Activated CD8-positive, alpha-beta memory T cell treated with anti-CD3 and anti-CD28 coated beads for 24 hours (primary cell): ENCODE results near the gene GCLM.
"Not testable (repeated sequence)": the region's sequence is repeated elsewhere in the genome, so short reads cannot be mapped to it uniquely, and the experiment has no call there.

Source experiments
- DNase-seq: peaks from one replicate; pipeline ENCODE4 v3.0.0-alpha.2; 2020

GCLM gene

DNA sequence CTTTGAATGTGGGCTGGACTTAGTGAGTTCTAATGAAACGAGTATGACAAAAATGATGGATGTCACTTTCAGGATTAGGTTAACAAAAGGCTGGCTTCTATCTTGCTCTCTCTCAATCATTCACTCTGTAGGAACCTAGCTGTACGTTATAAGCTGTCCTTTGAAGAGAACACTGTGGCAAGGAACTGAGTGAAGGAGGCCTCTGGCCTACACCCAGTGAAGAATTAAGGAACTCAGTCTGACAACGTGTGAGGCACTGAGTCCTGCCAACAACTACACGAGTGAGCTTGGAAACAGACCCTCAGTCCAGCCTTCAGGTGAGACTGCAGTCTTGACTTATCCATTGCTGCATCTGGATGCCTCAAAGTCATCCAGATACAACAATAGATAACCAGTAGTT is 27.0 kb downstream of the GCLM start:
- no peak for DNase-seq

DNA sequence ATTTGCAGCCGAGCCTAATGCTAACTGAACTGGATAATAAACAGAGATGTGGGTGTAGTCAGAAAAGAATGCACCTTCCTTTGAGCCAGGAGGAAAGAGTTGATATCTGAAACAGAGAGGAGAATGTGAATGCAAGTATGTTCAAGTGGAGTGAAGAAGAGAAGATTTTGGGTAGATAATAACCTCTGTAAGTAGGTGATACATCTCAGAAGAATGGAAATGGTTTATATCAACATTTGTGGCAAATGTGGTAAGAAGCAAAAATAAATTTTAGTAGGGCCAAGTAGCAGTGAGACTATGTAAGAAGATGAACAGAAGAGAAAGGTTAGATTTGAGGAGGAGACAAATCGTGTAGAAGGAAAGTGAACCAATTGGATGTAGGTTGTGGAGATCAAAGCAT is 28.5 kb downstream of the GCLM start:
- no peak for DNase-seq

DNA sequence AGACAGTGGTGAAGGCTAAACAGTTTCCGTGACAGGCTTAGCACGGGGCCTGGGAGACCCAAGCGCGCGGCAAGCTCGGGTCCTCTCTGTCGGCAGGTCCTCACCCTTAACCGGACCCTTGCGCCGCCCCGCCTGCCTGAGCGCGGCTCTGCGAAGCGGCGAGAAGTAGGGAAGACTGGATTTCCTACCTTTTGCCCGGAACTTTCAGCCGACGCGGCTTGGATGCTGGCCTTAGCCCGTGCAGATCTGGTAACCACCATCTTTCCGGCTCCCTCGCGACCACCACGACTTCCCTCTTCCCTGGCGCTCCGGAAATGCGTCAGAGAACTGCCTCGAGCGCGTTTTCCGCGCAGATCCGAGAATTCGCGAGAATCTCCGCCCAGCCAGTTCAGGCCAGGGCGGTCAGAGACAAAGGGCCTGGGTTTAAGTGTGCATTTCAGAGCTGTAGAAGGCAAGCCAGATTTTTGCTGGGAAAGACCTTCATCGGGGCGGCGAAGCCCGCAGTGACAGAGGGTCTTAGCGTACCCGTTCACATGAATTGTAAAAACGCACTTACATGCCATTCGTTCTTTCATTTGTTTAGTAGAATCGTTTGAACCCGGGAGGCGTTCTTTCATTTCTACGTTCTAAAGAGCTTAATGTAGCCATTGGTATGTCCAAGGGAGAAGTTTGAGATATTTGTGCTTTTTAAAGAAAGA is 30.2 kb downstream of the GCLM start, which contains the start of gene DNTTIP2:
Gene DNTTIP2, minus strand, starts transcription at position 318 of the 698 bp plus-strand sequence. Its CDS starts 58 bp downstream, at position 260.
- peak; percentile 93 for DNase-seq

DNA sequence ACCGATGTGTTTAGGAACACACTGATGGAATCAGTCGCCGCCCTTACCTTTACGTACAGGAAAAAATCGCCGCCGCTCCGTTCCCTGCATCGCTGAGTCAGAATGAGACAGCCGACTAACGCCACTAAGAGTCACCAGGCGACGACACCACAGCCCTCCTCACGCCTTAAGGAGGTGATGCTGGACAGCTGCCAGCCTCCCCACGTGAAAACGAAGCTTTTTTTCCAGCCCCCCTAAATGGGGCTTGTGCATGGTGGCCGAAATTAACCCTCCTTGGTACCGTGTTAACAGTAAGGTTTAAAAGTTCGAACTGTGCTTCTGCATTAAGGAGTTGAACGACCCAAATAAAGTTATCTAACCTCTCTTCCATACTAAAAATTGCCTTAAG is 30.7 kb downstream of the GCLM start:
- peak; percentile 79 for DNase-seq

DNA sequence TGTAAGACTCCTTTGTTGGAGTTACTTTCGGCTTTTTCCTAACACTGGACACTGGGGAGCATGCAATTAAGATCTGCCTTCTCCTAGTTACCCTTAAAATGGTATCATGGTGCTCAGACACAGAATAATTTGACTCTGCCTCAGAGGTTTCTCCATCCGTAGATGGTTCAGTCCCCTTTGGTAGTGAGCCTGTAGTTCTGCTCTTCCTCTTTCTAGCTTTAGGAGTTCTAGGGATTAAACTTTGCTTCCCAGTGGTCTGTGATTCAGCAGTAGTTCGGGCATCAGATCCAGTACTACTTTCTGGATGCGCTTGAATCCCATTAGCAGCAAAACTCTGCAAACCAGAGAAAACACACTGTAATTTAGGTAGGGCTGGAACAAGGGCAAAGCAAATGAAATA is 31.7 kb downstream of the GCLM start:
- DNase-seq: no peak

DNA sequence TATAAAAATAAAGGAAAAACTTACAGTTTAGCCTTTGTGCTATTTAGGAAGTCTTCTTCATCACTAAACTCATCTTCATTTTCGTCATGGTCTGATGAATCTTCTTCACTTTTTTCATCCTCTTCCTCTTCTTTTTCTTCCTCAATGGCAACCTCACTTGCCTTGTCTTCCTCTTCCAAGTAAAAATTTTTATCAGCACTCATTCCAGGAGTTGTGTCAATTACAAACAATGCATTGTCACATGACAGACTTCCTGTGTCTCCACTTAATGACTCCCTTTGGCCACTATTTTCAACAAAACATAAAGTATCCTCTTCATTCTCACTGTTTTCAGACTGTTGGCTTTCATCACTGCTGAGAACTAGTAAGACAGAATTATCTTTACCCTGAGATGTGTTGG is 33.0 kb downstream of the GCLM start:
- DNase-seq: no peak

DNA sequence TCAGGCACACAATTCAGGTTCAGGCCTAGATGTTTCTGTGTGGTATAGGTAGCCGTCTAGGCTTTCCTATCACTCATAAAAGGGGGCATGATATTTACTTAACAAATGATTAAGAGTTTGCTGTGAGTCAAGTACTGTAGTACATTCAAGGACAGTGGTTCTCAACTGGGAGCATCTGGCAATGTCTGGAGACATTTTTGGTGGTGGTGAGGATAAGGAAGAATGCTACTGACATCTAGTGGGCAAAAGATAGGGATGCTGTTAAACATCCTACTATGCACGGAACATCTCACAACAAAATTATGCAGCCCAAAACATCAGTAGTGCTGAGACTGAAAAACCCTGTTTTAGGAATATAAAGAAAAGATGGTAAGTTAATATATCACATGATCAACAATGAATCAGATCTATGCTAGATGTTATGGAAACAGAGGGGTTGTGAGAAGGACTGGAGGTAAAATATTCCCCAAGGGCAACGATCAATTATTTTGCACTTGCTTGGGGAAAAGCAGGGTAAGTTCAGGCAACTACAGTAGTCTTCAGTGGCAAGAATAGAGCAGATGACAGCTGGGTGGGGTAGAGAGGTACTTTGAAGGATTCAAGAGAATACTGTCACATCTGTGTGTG is 35.1 kb downstream of the GCLM start:
- DNase-seq: no peak

DNA sequence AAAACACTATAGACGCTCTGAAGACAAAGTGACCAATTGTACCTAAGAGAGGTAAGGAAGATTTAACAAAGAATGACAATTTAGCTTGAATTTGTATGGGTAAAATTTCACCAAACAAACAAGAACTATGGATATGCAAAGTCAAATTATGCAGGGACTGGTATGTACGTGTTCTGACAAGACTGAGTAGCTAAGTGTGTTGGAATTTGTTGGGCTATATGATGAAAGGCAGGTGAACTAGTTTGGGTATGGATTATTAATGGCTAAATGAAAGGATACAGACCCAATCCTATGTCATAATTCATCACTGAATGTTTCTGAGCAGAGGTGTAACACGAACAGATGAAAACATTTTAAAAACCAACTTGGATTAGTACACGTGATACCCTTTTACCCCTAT is 37.9 kb downstream of the GCLM start:
- no peak for DNase-seq

DNA sequence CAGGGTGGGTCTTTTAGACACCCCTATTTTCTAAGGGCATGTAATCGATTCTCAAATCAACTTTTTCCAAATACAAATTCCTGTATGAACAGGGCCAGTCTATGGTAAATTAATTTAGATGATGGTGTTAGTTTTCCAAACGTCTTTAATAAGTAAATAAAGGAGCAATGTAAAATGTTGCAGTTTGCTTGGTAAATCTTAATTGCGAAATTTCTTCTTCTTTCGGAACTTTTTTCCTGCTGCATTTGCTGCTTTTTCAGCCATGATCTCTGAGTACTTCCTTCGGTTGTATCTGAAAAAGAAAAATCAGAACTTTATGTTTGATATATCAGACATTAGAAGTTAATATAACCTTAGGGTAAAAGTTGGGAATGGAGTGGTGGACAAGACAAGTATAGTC is 39.6 kb downstream of the GCLM start:
- no peak for DNase-seq

DNA sequence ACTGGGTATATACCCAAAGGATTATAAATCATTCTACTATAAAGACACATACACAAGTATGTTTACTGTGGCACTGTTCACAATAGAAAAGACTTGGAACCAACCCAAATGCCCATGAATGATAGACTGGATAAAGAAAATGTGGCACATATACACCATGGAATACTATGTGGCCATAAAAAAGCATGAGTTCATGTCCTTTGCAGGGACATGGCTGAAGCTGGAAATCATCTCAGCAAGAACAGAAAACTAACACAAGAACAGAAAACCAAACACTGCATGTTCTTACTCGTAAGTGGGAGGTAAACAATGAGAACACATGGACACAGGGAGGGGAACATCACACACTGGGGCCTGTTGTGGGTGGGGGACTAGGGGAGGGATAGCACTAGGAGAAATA is 40.7 kb downstream of the GCLM start:
- not testable (repeated sequence) for DNase-seq

DNA sequence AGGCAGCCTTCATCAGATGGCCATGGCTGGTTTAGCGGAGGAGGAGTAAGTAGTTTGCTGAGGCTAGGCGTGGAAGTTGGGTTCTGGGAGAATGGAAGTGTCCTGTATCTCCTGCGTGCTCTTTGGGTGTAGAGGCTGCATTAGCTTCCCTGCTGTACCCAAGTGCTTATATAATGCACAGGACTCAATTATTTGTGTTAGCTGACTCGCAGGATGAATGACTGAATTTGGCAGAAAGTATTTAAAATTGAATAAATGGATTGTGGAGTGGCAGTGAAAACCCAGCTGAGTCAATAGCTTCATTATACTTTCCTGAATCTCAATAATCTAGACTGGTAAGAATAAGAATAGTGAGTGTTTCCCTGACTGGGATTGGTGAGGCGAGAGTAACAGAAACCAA is 44.0 kb downstream of the GCLM start:
- no peak for DNase-seq

DNA sequence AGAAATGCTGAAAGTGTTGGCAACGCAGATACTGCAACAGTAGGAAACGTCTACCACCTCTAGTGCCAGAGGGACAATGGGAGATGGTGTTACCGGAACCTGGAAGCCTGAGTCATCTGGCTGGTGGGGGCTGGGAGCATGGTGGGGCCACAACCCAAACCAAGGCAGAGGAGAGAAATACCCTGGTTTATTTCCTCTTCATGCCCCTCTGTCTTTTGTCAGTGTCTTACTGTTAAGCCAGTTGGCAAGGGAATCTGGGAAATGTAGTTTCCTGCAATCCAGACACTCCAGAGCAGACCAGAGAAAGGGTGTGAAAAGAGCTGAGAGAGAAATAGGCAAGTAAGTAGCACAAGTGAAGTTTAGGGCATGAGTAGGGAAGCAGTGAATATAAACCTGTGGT is 45.1 kb downstream of the GCLM start:
- DNase-seq: no peak

DNA sequence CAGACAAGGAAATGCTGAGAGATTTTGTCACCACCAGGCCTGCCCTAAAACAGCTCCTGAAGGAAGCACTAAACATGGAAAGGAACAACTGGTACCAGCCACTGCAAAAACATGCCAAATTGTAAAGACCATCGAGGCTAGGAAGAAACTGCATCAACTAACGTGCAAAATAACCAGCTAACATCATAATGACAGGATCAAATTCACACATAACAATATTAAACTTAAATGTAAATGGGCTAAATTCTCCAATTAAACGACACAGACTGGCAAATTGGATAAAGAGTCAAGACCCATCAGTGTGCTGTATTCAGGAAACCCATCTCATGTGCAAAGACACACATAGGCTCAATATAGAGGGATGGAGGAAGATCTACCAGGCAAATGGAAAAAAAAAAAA is 51.6 kb downstream of the GCLM start:
- DNase-seq: not testable (repeated sequence)

DNA sequence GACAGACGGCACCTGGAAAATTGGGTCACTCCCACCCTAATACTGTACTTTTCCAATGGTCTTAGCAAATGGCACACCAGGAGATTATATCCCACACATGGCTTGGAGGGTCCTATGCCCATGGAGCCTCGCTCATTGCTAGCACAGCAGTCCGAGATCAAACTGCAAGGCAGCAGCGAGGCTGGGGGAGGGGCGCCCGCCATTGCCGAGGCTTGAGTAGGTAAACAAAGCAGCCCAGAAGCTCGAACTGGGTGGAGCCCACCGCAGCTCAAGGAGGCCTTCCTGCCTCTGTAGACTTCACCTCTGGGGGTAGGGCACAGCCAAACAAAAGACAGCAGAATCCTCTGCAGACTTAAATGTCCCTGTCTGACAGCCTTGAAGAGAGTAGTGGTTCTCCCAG is 53.2 kb downstream of the GCLM start:
- DNase-seq: not testable (repeated sequence)

DNA sequence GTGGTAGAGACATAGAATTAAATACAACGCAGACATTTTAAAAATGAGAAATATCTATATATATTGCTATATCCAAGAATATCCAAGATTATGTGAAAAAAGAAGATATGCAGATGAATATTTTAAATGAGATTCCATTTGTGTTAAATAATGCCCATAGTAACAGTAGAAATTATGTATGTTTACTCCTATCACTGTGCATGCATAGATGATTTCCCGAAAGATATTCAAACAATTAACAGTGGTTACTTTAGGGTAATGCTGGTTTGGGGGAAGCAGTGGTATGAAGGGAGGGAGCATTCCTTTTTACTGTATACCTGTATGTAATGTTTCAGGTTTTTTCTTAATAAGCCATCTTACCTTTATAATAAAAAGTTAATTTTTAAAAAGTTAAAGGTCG is 55.3 kb downstream of the GCLM start:
- DNase-seq: no peak

DNA sequence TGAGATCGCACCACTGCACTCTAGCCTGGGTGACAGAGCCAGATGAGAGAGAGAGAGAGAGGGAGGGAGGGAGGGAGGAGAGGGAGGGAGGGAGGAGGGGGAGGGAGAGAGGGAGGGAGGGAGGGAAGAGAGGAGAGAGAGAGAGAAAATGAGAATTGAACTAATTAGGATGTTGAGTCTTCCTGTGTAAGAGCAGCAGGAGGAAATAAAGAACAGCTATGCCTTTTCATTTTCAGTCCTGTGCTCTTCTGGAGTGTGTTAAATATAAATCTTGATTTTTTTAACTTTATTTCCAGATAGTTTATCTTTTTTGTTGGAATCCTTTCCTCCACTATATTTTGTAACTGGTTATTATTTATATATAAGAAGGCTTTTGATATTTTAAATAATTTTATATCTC is 57.4 kb downstream of the GCLM start:
- no peak for DNase-seq

DNA sequence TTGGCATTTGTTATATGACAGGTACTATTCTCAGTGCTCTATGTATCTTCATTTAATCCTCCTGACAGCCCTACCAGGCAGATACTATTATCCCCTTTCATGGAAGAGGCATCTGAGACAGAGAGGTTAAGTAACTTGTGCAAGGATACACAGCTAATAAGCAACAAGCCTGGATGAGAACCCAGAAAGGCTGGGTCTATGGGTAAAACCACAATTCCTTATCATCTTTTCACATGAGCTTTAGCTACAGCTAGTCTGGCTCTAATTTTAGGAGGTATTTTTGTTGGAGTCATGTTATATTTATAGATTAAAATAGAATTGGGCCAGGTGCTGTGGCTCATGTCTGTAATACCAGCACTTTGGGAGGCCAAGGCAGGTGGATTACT is 57.9 kb downstream of the GCLM start:
- DNase-seq: no peak

DNA sequence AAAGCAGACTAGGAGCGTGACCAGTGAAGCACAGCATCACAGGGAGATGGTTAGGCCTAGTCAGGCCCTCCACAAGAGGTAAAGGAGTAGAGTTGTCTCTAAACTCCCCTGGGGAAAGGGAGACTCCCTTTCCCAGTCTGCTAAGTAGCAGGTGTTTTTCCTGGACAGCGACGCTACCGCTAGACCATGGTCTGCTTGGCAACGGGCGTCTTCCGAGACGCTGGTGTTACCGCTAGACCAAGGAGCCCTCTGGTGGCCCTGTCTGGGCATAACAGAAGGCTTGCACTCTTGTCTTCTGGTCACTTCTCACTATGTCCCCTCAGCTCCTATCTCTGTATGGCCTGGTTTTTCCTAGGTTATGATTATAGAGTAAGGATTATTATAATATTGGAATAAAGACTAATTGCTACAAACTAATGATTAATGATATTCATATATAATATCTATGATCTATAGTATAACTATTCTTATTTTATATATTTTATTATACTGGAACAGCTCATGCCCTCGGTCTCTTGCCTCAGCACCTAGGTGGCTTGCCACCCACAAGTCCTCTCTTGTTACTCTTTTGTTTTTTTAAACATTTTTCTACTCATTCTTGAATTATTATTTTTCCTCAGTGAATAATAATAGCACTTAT is 58.4 kb downstream of the GCLM start:
- peak; percentile 78 for DNase-seq

DNA sequence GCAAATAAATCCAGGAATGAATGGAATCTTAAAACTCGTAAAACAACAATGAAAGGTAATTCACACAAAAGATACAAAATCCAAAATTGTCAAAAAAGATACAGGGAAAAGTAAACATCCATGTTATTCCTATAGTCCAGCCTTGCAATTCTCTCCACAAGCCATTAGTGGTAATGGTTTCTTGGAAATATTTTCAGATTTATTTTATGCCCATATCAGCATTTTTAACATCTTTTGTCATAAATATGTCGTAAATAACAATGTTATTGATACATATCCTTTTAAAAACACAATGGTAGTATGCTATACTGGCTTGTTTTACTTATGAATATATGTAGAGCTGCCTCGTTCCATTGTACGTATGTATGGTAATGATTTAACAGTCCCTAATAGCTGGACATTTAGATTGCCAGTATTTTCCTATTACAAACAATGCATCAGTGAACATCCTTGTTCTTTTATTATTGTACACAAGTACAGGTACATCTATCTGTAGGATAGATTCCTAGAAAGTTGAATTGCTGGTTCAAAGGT is 60.8 kb downstream of the GCLM start:
- DNase-seq: no peak

DNA sequence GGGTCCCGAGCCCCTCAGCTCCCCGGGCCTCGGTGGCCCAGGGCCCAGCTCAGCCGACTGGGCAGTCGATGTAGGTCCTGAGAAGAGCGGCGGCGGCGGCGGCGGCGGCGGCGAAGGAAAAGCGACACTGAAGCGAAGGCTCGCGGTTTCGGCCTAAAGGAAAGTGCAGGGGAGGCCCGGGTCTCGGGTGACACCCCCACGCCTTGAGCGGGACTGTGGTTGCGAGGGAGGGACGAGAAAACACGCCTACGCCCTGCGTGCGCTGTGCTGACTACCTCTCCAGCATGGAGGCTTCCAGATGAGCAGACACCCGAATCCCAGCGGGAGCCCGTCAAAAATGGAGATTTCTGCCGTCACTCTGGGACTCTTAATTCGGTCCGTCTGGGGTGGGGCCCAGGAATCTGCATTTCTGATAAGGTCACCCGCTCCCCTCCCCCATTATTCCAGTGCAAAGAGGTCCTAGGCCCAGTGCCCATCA is 61.4 kb downstream of the GCLM start:
- DNase-seq: peak; percentile 85

DNA sequence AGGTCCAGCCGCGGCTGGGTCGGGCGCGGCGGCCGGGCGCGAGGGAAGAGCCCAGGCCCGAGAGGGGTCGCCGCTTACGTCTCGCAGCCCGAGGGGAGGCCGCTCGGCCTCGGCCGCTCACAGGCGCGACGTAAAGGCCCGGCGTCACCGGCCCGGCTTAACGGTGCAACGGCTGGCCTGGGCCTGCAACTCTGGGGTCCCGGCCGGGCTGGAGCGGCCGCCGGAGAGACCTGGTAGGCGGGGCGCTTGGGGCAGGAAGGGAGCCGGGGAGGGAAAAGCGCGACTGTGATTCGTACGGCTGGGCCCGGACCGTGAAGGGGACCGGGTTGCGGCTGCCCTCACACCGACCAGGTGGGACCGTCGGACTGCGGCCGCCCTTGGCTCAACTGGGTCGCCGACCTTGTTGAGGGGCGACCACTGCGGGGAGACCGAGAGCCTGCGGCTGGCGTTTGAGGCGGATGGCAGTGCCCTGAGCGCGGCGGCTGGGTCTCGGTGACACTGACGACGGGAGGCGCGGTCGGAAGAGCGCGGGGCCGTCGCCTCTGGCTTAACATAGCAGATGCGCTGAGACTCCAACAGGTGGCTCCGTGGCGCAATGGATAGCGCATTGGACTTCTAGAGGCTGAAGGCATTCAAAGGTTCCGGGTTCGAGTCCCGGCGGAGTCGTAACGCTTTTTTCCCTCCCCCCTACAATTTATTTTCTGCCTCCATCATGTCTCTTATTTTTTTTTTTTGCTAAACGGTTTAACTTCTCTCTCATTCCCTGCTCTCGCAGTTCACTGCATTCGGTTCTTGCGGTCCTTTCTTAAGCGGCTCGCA is 62.0 kb downstream of the GCLM start:
- DNase-seq: peak; percentile 98

DNA sequence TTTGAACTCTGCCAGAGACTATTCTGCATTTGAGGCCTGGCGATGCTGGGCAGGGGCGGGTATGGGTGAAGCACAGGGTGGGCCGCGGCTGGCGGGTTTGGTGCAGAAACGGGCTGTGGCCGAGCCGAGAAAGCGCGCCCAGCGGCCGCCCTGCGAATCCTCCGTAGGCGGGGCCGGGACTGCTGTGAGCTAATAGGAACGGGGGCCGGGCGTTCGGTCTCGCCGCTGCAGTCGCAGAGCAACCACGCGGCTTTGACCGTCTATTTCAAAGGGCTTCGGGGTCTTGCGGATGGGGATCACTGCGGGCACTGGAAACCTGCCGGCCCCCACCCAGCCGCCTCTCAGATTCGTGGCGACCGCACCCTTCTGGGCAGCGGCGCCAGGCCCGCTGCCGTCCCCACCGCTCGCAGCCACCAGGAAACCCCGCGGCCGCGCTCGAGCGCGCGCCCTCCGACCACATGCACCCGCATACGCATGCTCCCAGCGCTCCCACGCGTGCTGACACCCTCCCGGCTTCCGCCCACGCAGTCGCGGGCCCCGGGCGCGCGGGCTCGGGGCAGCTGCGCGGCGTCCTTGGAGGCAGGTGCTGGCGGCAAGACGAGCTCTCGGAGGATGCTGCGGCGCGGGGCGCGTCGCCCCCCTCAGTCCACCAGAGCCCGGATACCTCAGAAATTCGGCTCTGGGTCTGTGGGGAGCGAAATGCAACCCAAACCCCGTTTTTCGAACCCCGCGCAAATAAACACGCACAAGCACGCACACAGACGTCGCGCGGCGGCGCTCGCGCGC is 62.8 kb downstream of the GCLM start:
- DNase-seq: peak; percentile 91
